Heart left ventricle (tissue), 16 donors: ENCODE data around the gene TMEM59. TPM values are rescaled to one million over a fixed set of nuclear protein-coding genes. Genes with fewer than 3 reads are reported as not detected.

Experiments used
- ATAC-seq, 4 donors: fragments of 200-7000 bp; cut with Tn5 transposase; one replicate each; pipeline ENCODE4 v1.9.1; 2020 to 2022; ENCODE audit warnings: moderate library complexity in 4 of 4, mild to moderate bottlenecking in 3 of 4, moderate number of reproducible peaks in 1 of 4
- DNase-seq, 5 donors: peaks; one replicate each; pipeline ENCODE4 v3.0.0-alpha.2; 2020
- H3K27ac ChIP-seq, 12 donors: fragments of 200-600 bp; sonication (generic) in 4 of 12; one replicate each; pipeline versions ENCODE4 v1.5.0 to v1.8.0; 2016 to 2022; ENCODE audit warnings: mild to moderate bottlenecking in 2 of 12
- H3K27me3 ChIP-seq, 9 donors: fragments of 200-600 bp; sonication (generic) in 2 of 9; one replicate each; pipeline versions ENCODE4 v1.5.1 to v1.8.0; 2016 to 2022; ENCODE audit warnings: mild to moderate bottlenecking in 3 of 9
- H3K36me3 ChIP-seq, 9 donors: fragments of 200-600 bp; sonication (generic) in 2 of 9; one replicate each; pipeline versions ENCODE4 v1.5.0 to v1.8.0; 2018 to 2022; ENCODE audit warnings: mild to moderate bottlenecking in 2 of 9
- H3K4me1 ChIP-seq, 12 donors: fragments of 200-600 bp; sonication (generic) in 4 of 12; one replicate each; pipeline versions ENCODE4 v1.5.0 to v1.8.0; 2016 to 2022; ENCODE audit warnings: mild to moderate bottlenecking in 3 of 12
- H3K4me3 ChIP-seq, 12 donors: fragments of 200-600 bp; sonication (generic) in 4 of 12; one replicate each; pipeline versions ENCODE4 v1.5.0 to v1.8.0; 2017 to 2022; ENCODE audit warnings: mild to moderate bottlenecking in 9 of 12, moderate library complexity in 4 of 12
- H3K9me3 ChIP-seq, 12 donors: fragments of 200-600 bp; sonication (generic) in 4 of 12; one replicate each; pipeline versions ENCODE4 v1.5.0 to v1.8.0; 2016 to 2022; ENCODE audit warnings: mild to moderate bottlenecking in 1 of 12
- POLR2A ChIP-seq, 2 donors: fragments of 450-650 bp; IDR thresholded peaks; one replicate each; pipeline ENCODE4 v1.6.1; 2017; ENCODE audit warnings: antibody characterized with exemption in 2 of 2, mild to moderate bottlenecking in 2 of 2, moderate library complexity in 2 of 2
- WGBS, 4 donors: extraction: QIAGEN DNeasy Blood & Tissue Kit in 2 of 4; methylation state at CpG; one replicate each; pipeline versions ENCODE4 v1.1.5 to v1.1.7; 2013 to 2018; 5-methylcytosine and 5-hydroxymethylcytosine counted together
- intact Hi-C, 10 donors: fragments of 100-400 bp; cut with DNase I; formaldehyde crosslinking; loops; one replicate each; pipeline versions ENCODE4 v1.11.1 to v1.14.2; 2022
- polyA plus RNA-seq, 2 donors: library from polyadenylated mRNA; stranded (reverse); fragments of 200-250 nt; gene quantifications; one replicate each; pipeline ENCODE4 v1.2.3, GENCODE V29; 2013
- total RNA-seq, 9 donors: library from RNA; depleted of rRNA in 2 of 9; stranded (reverse); fragments of >200 nt in 2 of 9; fragmentation: NEBNext Ultra II Directional in 3 of 9; extraction: Animal tissue kit (Norgen Biotek cat#: 25700) in 3 of 9; gene quantifications; one replicate each; pipeline versions ENCODE4 v1.1.0 to v1.2.4, GENCODE V29; 2016 to 2023
- TF ChIP-seq, protein P1 (sequence below), 12 donors: fragments of 200-600 bp; sonication (generic) in 4 of 12; IDR thresholded peaks; one replicate each; pipeline versions ENCODE4 v1.5.0 to v1.8.0; 2018 to 2022; ENCODE audit warnings: antibody characterized with exemption in 12 of 12, mild to moderate bottlenecking in 5 of 12
- donor health status: ischemic (EF 13 %, LVEDD 7.1; RV severe dilation, severe dysfunction).
- donor health status: healthy with polysubstance abuse.
- donor health status: DM: no; HTN: yes; CAD: no.
- donor health status: DM: no; HTN: no; CAD: no.
- donor health status: ischemic (EF 25% LVEDD 6.9; RV normal size, moderate dysfunction).
- donor health status: ischemic (EF 25% LVEDD 5.7; RV mildly dilated, moderate dysfunction).
- donor health status: healthy.
- donor health status: DM: yes; HTN: yes; CAD: no.
- donor health status: ischemic (EF 35%, LVEDD 5.7; RV mildly dilated, moderate dysfunction).
- donor health status: nonischemic (EF 11% LVEDD 7.7; RV severe dilation, severe dysfunction).
- donor health status: DM: yes; HTN: yes; CAD: no.
- donor health status: PGD.
- donor health status: ischemic (EF 29% LVEDD 5.4; RV normal size, mild dysfunction).
- donor health status: nonischemic (EF 23%, LVEDD 6.1; RV moderate dilation, normal function).

The TMEM59 gene
- total and polyA plus RNA-seq, 11 donors: 124 to 496 (median 352) TPM

DNA sequence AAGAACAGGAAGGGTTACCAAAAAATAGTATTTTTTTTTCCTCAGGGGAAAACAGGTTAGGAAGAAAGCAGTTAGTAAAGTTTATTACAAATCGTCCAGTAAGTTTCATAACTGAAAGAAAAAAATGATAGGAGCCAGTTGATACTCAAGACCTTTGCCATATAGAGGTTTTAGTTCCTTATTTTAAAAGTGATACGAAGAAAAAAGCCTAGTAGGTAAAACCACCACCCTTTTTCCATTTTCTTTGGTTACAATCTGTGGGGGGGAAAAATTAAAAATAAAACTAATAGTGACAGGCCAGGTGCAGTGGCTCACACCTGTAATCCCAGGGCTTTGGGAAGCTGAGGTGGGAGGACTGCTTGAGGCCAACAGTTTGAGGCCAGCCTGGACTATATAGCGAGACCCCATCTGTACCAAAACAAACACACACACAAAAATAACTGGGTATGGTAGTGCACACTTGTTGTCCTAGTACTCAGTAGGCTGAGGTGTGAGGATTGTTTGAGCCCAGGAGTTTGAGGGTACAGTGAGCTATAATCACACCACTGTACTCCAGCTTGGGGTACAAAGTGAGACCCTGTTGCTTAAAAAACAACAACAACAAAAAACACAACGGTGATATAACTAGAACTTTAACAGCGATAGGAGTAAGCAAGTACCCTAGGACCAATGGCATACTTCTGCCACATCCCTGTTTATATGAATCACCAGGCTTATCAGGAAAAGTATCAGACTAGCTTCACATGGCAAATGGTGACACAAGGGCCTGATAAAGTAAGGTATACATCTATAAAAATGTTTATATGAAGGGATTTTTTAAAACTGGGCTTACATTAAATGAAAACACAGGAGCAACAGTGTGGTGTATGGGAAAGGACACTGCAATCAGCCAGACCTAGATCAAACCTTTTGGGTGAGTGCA, 5.4 kb downstream of the TMEM59 start:
- intact Hi-C loops: no loop called here
- no peak for ATAC-seq
- TF ChIP-seq POLR2A (IDR thresholded peaks at IDR 0.05): no peak
- TF ChIP-seq, protein P1, sequence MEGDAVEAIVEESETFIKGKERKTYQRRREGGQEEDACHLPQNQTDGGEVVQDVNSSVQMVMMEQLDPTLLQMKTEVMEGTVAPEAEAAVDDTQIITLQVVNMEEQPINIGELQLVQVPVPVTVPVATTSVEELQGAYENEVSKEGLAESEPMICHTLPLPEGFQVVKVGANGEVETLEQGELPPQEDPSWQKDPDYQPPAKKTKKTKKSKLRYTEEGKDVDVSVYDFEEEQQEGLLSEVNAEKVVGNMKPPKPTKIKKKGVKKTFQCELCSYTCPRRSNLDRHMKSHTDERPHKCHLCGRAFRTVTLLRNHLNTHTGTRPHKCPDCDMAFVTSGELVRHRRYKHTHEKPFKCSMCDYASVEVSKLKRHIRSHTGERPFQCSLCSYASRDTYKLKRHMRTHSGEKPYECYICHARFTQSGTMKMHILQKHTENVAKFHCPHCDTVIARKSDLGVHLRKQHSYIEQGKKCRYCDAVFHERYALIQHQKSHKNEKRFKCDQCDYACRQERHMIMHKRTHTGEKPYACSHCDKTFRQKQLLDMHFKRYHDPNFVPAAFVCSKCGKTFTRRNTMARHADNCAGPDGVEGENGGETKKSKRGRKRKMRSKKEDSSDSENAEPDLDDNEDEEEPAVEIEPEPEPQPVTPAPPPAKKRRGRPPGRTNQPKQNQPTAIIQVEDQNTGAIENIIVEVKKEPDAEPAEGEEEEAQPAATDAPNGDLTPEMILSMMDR (IDR thresholded peaks at IDR 0.05): no peak
- Histone ChIP-seq H3K27me3 (no peaks in the 10 kb centered on the region), H3K27ac (no peak overlapping the region), H3K9me3 (no peaks in the 10 kb centered on the region), H3K4me1 (peaks cover 0 to 71% (median 59%) of the 10 kb centered on the region in 12 donors), H3K4me3 (no peak overlapping the region), H3K36me3 (peaks cover 0 to 30% (median 14%) of the 10 kb centered on the region in 9 donors)
- no peak for DNase-seq
- 73 to 78% (median 73%) methylated on average over 5 of the region's 5 CpGs for WGBS, 4 donors

DNA sequence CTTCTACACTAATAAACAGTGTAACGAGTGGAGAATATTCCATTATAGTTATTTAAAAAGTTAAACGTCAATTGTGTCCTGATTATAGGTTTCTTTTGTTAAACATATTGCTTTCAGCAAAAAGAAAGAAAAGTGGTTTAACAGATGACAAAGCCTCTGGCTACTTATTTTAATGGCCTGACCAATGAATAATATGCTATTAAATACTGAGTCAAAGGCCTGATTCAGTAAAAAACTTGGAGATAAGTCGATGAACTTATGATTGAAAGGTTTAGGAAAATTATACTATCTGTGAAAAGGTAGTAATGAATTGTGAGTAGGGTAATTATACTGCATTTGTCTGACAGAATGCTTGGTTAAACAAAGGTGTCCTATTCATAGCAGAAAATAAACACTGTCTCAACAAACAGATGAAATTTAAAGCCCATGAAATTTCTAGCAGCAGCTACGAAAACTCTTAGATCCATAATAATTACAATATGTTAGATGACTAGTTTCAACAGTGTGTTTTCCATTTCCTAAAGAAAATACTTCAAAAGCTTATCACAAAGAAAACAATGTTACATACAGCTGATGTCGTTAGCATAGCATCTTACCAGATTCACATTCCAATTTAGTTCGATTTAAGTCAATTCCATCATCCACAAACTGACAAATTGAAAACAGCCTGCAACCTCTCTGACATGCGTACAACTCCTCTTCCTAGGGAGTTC, 6.2 kb downstream of the TMEM59 start:
- Histone ChIP-seq H3K27ac (no peak overlapping the region), H3K4me3 (no peak overlapping the region), H3K36me3 (peaks cover 0 to 38% (median 22%) of the 10 kb centered on the region in 9 donors), H3K27me3 (no peaks in the 10 kb centered on the region), H3K4me1 (peaks cover 0 to 70% (median 55%) of the 10 kb centered on the region in 12 donors), H3K9me3 (no peaks in the 10 kb centered on the region)
- no peak for ATAC-seq
- intact Hi-C loops: no loop called here
- DNase-seq: no peak
- TF ChIP-seq, protein P1 (IDR thresholded peaks at IDR 0.05): no peak
- no peak for TF ChIP-seq POLR2A (IDR thresholded peaks at IDR 0.05)
- 64 to 73% (median 67%) methylated on average over 7 of the region's 7 CpGs for WGBS, 4 donors

DNA sequence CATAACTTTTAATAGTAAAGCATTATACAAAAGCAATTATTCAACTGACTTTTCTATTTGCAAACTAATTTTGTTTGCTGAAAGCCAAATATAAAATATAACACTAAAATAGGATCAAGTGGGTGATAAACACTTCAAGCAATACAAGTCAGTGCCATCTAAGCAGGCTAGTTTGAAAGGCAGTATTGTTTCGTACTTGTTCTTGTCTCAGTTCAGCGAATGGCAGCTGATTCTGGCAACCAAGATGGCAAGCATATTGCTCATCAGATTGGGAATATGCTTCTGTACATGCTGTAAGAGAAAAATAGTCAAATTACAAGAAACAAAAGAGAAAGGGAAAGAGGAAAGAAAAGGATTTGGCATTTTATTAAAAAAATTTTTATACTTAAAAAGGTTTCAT, 7.5 kb downstream of the TMEM59 start:
- TF ChIP-seq, protein P1 (IDR thresholded peaks at IDR 0.05): no peak
- TF ChIP-seq POLR2A (IDR thresholded peaks at IDR 0.05): no peak
- intact Hi-C loops: no loop called here
- no peaks in the 10 kb centered on the region for H3K9me3 ChIP-seq
- DNase-seq (no peak), ATAC-seq (no peak)
- 67 to 74% (median 71%) methylated on average over 2 of the region's 2 CpGs for WGBS, 4 donors
- peaks cover 0 to 51% (median 36%) of the 10 kb centered on the region in 9 donors for H3K36me3 ChIP-seq
- peaks cover 0 to 57% (median 42%) of the 10 kb centered on the region in 12 donors for H3K4me1 ChIP-seq
- no peak overlapping the region for H3K4me3 ChIP-seq
- H3K27ac ChIP-seq: no peak overlapping the region
- H3K27me3 ChIP-seq: no peaks in the 10 kb centered on the region

DNA sequence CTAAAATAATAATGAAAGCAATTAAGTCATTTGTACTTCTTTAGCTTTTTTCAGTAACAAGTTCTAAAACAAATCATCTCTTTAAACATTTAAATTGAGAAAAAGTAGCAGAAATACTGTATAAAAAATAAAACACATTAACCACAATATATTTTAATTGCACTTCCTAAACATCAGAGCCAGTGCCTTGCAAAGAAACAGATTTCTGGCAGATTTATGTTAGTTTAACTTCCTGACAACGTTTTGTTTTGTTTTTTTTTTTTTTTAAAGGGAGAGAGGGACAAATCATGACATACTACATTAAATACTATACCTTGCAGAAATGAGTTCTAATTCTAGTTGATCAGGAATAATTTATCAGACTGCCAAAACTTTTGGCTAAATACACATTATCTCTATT, 11.2 kb downstream of the TMEM59 start:
- H3K36me3 ChIP-seq: peaks cover 0 to 86% (median 72%) of the 10 kb centered on the region in 9 donors
- H3K4me1 ChIP-seq: peaks cover 0 to 24% (median 9%) of the 10 kb centered on the region in 12 donors
- H3K27ac ChIP-seq: no peak overlapping the region
- ATAC-seq (no peak), DNase-seq (no peak)
- WGBS, 4 donors: 16 to 23% (median 19%) methylated on average over 1 of the region's 1 CpG
- H3K27me3 ChIP-seq: no peaks in the 10 kb centered on the region
- intact Hi-C loops: no loop called here
- no peaks in the 10 kb centered on the region for H3K9me3 ChIP-seq
- no peak for TF ChIP-seq POLR2A (IDR thresholded peaks at IDR 0.05)
- TF ChIP-seq, protein P1 (IDR thresholded peaks at IDR 0.05): no peak
- no peak overlapping the region for H3K4me3 ChIP-seq
